Measurements from ENCODE around the gene TRIM66.

GRCh38 chr11:8679006-8679405, 3.5 kb downstream of the TRIM66 start:
- TF ChIP-seq TAF1 (IDR thresholded peaks at IDR 0.05; ENCODE audit: borderline replicate concordance, insufficient read depth, low read length) (no peak), POLR2AphosphoS5 (IDR thresholded peaks at IDR 0.05; ENCODE audit: low read depth, low read length) (no peak)
- TF ChIP-seq, protein P1, sequence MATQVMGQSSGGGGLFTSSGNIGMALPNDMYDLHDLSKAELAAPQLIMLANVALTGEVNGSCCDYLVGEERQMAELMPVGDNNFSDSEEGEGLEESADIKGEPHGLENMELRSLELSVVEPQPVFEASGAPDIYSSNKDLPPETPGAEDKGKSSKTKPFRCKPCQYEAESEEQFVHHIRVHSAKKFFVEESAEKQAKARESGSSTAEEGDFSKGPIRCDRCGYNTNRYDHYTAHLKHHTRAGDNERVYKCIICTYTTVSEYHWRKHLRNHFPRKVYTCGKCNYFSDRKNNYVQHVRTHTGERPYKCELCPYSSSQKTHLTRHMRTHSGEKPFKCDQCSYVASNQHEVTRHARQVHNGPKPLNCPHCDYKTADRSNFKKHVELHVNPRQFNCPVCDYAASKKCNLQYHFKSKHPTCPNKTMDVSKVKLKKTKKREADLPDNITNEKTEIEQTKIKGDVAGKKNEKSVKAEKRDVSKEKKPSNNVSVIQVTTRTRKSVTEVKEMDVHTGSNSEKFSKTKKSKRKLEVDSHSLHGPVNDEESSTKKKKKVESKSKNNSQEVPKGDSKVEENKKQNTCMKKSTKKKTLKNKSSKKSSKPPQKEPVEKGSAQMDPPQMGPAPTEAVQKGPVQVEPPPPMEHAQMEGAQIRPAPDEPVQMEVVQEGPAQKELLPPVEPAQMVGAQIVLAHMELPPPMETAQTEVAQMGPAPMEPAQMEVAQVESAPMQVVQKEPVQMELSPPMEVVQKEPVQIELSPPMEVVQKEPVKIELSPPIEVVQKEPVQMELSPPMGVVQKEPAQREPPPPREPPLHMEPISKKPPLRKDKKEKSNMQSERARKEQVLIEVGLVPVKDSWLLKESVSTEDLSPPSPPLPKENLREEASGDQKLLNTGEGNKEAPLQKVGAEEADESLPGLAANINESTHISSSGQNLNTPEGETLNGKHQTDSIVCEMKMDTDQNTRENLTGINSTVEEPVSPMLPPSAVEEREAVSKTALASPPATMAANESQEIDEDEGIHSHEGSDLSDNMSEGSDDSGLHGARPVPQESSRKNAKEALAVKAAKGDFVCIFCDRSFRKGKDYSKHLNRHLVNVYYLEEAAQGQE (IDR thresholded peaks at IDR 0.05; ENCODE audit: insufficient read depth in 1 of 2, low read depth in 2 of 2, low read length in 2 of 2) = no peak
